Osteoblast (primary cell): ENCODE results near the gene PLA2G2A. TPM values are rescaled to one million over a fixed set of nuclear protein-coding genes. Genes with fewer than 3 reads are reported as not detected.

ENCODE experiments used
- DNase-seq: peaks from one replicate; pipeline ENCODE4 v3.0.0; 2011; ENCODE audit warnings: low spot score, mixed read lengths; ENCODE audit not compliant: insufficient read length; ENCODE audit errors: missing footprints
- H2AFZ ChIP-seq: 2 replicates; pipeline ENCODE4 v1.6.0; 2011; ENCODE audit warnings: mild to moderate bottlenecking, low read length
- H3K27ac ChIP-seq: 2 replicates; pipeline ENCODE4 v1.5.1; 2011; ENCODE audit warnings: mild to moderate bottlenecking, low read depth, low read length, moderate library complexity
- H3K27me3 ChIP-seq: 2 replicates; pipeline ENCODE4 v1.6.0; 2012; ENCODE audit warnings: mild to moderate bottlenecking, control low read depth, inconsistent platforms, low read length, moderate library complexity; ENCODE audit not compliant: insufficient read depth
- H3K36me3 ChIP-seq: 2 replicates; pipeline ENCODE4 v1.5.1; 2011; ENCODE audit warnings: mild to moderate bottlenecking, low read length, control low read depth, moderate library complexity; ENCODE audit not compliant: insufficient read depth
- H3K4me1 ChIP-seq: 2 replicates; pipeline ENCODE4 v1.5.1; 2011; ENCODE audit warnings: mild to moderate bottlenecking, low read length, control low read depth, moderate library complexity; ENCODE audit not compliant: insufficient read depth
- H3K4me2 ChIP-seq: 2 replicates; pipeline ENCODE4 v1.6.0; 2011; ENCODE audit warnings: mild to moderate bottlenecking, low read length; ENCODE audit not compliant: insufficient read depth
- H3K4me3 ChIP-seq: fragments of 200-600 bp; sonication (generic); 3 replicates; pipeline ENCODE4 v1.5.1; 2012; ENCODE audit warnings: mild to moderate bottlenecking, low read length, inconsistent platforms; ENCODE audit not compliant: insufficient read depth
- H3K79me2 ChIP-seq: 2 replicates; pipeline ENCODE4 v1.6.0; 2012; ENCODE audit warnings: mild to moderate bottlenecking, low read length, control low read depth, inconsistent platforms; ENCODE audit not compliant: insufficient read depth
- H3K9me3 ChIP-seq: 2 replicates; pipeline ENCODE4 v1.5.1; 2011; ENCODE audit warnings: low read depth, low read length, control low read depth
- H4K20me1 ChIP-seq: 2 replicates; pipeline ENCODE4 v1.6.0; 2012; ENCODE audit warnings: mild to moderate bottlenecking, low read length, control low read depth; ENCODE audit not compliant: insufficient read depth
- total RNA-seq: library from RNA; depleted of rRNA; stranded (reverse); fragments of >200 nt; gene quantifications from 2 replicates; pipeline ENCODE4 v1.2.3, GENCODE V29; 2012
- TF ChIP-seq, protein P1 (sequence below): IDR thresholded peaks from 2 replicates; pipeline ENCODE4 v1.5.1; 2011; ENCODE audit warnings: mild to moderate bottlenecking, low read depth, low read length, moderate library complexity; ENCODE audit errors: extremely low read depth

The PLA2G2A gene, protein sequence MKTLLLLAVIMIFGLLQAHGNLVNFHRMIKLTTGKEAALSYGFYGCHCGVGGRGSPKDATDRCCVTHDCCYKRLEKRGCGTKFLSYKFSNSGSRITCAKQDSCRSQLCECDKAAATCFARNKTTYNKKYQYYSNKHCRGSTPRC
- total RNA-seq: not detected in 2 replicates

GRCh38 chr1:19979494-19979977 is at the start of gene PLA2G2A:
TSS of gene PLA2G2A (minus strand) at chr1:19979618. CDS start at chr1:19978773, 845 bp downstream.
- TF ChIP-seq, protein P1, sequence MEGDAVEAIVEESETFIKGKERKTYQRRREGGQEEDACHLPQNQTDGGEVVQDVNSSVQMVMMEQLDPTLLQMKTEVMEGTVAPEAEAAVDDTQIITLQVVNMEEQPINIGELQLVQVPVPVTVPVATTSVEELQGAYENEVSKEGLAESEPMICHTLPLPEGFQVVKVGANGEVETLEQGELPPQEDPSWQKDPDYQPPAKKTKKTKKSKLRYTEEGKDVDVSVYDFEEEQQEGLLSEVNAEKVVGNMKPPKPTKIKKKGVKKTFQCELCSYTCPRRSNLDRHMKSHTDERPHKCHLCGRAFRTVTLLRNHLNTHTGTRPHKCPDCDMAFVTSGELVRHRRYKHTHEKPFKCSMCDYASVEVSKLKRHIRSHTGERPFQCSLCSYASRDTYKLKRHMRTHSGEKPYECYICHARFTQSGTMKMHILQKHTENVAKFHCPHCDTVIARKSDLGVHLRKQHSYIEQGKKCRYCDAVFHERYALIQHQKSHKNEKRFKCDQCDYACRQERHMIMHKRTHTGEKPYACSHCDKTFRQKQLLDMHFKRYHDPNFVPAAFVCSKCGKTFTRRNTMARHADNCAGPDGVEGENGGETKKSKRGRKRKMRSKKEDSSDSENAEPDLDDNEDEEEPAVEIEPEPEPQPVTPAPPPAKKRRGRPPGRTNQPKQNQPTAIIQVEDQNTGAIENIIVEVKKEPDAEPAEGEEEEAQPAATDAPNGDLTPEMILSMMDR: no peak

DNA sequence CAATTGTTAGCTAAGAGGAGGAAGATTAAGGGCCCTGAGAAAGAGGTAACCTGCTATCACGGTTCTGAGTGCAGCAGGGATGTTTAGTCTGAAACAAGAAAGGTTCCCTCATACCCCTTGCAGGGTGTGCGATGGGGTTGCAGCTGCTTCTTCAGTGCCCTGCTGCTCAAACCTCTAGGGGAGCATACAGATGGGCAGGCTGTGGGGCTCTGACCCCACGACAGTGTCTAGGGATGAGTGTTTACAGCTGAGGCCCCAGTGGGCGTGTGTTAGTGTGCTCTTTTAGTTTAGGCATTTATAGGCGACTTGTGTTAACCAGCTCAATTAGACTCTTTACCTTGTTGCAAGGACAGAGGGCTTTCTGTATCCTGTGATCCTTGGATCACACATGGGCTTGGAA is 49.3 kb upstream of the PLA2G2A start:
- Histone ChIP-seq H2AFZ (no peak overlapping the region), H3K27me3 (peaks cover 25% of the 10 kb centered on the region)
- TF ChIP-seq, protein P1: no peak

More at GRCh38 chr1:19979494-19979977, at the start of gene PLA2G2A:
- H3K4me3 ChIP-seq: no peak within 1 kb of the TSS
- DNase-seq: no peak
- no peak within 1 kb of the TSS for H3K4me2 ChIP-seq
- H3K27me3 ChIP-seq: peaks cover 47% of the 10 kb centered on the region
- H3K27ac ChIP-seq: no peak within 1 kb of the TSS
- H4K20me1 ChIP-seq: no peaks in the 10 kb centered on the region
- no peaks in the 10 kb centered on the region for H3K36me3 ChIP-seq
- H3K4me1 ChIP-seq: no peaks in the 10 kb centered on the region
- no peak within 1 kb of the TSS for H2AFZ ChIP-seq
- H3K9me3 ChIP-seq: no peaks in the 10 kb centered on the region
- no peaks in the 10 kb centered on the region for H3K79me2 ChIP-seq

GRCh38 chr1:20028125-20028524 is 48.7 kb upstream of the PLA2G2A start:
- no peak overlapping the region for H2AFZ ChIP-seq
- no peak for DNase-seq
- TF ChIP-seq, protein P1: no peak

More for the DNA sequence above, 49.3 kb upstream of the PLA2G2A start:
- no peak overlapping the region for H3K4me2 ChIP-seq
- H3K9me3 ChIP-seq: no peaks in the 10 kb centered on the region
- no peak overlapping the region for H3K27ac ChIP-seq
- no peak for DNase-seq
- H3K4me3 ChIP-seq: no peak overlapping the region
- H3K79me2 ChIP-seq: no peaks in the 10 kb centered on the region
- H3K36me3 ChIP-seq: no peaks in the 10 kb centered on the region
- H3K4me1 ChIP-seq: no peaks in the 10 kb centered on the region
- no peaks in the 10 kb centered on the region for H4K20me1 ChIP-seq

GRCh38 chr1:20017741-20018140 is 38.3 kb upstream of the PLA2G2A start:
- Histone ChIP-seq H3K27me3 (no peaks in the 10 kb centered on the region), H4K20me1 (no peaks in the 10 kb centered on the region), H3K4me1 (no peaks in the 10 kb centered on the region), H3K36me3 (no peaks in the 10 kb centered on the region), H3K4me3 (no peak overlapping the region), H2AFZ (no peak overlapping the region), H3K4me2 (no peak overlapping the region), H3K27ac (no peak overlapping the region), H3K79me2 (no peaks in the 10 kb centered on the region), H3K9me3 (peaks cover 4% of the 10 kb centered on the region)
- TF ChIP-seq, protein P1: no peak
- no peak for DNase-seq

More at GRCh38 chr1:20028125-20028524, 48.7 kb upstream of the PLA2G2A start:
- H3K36me3 ChIP-seq: no peaks in the 10 kb centered on the region
- H3K4me1 ChIP-seq: no peaks in the 10 kb centered on the region
- no peak overlapping the region for H3K27ac ChIP-seq
- peaks cover 25% of the 10 kb centered on the region for H3K27me3 ChIP-seq
- H3K79me2 ChIP-seq: no peaks in the 10 kb centered on the region
- no peak overlapping the region for H3K4me3 ChIP-seq
- H3K9me3 ChIP-seq: no peaks in the 10 kb centered on the region
- H4K20me1 ChIP-seq: no peaks in the 10 kb centered on the region
- H3K4me2 ChIP-seq: no peak overlapping the region
